GM12801 (cell line): ENCODE data around the gene CLRN2.

Experiments used
- TF ChIP-seq, protein P1 (sequence below): IDR thresholded peaks from one replicate; pipeline ENCODE4 v1.5.1; 2011; ENCODE audit warnings: control low read depth; ENCODE audit not compliant: insufficient read length; ENCODE audit errors: extremely low read depth

The CLRN2 gene

DNA sequence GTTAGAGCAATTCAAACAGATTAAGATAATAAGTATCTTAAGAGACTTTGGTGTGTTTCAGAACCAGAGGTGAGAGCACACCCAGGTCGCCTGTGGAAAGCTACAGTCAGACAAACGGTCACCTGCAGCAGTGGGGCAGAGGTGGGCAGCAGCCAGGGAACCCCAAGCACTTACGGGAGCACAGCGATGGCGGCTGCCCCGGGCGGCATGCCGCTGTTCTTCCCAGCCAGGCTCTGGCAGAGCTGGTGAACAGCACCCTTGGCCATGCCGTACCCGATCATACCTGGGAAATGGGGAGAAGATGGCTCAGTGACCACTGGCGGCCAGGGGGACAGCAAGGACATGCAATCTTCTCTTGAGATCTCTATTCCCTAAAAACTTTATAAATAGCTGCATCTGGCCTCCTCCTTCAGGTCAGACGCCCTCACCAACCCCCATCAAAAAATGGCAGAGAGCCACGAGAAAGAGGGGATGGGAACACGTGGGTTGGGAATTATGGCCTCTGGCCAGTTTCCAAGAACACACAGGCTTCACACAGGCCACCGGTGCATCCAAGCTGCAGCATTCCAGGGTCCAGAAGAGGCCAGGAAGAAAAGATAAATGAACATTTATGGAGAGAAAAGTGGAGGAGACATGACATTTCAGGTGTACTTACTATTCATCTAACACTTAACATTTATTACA, 22.8 kb upstream of the CLRN2 start:
- TF ChIP-seq, protein P1, sequence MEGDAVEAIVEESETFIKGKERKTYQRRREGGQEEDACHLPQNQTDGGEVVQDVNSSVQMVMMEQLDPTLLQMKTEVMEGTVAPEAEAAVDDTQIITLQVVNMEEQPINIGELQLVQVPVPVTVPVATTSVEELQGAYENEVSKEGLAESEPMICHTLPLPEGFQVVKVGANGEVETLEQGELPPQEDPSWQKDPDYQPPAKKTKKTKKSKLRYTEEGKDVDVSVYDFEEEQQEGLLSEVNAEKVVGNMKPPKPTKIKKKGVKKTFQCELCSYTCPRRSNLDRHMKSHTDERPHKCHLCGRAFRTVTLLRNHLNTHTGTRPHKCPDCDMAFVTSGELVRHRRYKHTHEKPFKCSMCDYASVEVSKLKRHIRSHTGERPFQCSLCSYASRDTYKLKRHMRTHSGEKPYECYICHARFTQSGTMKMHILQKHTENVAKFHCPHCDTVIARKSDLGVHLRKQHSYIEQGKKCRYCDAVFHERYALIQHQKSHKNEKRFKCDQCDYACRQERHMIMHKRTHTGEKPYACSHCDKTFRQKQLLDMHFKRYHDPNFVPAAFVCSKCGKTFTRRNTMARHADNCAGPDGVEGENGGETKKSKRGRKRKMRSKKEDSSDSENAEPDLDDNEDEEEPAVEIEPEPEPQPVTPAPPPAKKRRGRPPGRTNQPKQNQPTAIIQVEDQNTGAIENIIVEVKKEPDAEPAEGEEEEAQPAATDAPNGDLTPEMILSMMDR = no peak

DNA sequence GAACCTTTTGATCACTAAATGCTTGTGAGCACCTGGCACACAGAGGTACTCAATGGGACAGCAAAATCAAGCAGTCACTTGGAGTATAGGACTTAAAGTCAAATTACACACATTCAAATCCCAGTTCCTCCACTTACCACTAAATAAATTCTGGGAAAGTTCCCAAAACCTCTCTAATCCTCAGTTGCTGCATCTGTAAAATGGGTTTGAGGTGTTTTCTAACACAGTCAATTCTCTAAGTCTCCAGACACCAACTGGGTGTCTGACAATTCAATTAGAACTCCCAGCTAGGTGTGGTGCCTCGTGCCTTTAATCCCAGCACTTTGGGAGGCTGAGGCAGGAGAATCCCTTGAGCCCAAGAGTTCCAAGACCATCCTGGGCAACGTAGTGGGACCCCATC, 22.1 kb upstream of the CLRN2 start:
- TF ChIP-seq, protein P1 = no peak

DNA sequence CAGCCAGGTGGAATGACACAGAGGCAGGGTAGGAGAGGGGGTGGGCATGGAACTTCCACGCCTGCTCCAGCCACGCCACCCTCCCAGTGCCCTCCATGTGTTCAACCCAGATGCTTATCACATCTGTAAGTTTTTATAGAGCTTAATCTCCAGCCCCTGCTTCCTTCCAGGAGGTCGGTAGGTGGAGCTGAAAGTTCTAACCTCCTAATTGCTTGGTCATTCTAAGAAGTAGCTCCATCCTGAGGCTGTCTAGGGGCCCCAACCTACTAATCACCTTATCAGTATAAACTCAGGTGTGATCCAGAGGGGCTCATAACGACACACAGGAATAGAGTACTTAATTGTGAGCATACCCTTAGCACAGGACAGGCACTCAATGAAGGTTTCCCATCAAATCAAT, 21.3 kb upstream of the CLRN2 start:
- TF ChIP-seq, protein P1 = no peak

DNA sequence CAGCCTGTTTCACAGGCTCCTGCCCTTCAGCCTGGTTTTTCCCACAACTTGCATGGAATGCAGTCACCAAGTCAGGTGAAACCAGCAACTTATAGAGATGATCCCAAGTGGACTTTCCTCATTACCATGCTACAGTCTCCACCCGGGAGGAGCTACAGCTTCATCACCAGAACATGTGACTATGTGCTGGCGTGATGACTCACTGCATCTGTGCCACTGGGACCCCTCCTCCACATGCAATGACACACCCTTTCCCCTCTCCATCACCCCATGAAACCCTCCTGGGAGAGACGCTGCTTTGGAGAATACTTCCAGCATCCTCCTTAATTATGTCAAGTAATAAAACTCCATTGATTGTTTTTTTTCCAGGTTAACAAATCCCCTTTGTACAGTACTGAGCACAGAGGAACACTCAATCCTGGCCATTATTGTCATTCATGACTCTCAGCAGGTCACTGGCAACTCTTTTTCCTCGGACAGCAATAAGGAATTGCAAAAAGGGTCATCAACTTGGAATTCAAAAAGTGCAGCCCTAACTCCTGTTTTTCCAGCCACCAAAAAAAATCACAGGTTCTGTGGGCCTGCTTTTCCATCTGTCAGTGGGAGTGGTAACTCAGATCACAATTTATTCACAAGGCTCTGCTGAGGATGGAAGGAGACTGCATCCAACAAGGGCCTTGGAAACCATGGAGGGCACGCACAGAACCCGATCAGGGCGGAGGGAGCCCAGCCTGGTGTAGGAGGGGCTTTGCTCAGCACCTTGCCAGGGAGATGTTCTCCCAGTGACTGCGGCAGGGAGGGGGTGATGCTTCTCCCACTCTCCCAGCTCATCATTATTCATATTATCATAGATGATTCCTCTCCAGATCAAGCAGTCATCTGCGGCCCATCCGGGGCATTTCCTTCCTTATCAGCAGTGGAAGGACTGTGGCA, 20.4 kb upstream of the CLRN2 start:
- TF ChIP-seq, protein P1 = no peak

DNA sequence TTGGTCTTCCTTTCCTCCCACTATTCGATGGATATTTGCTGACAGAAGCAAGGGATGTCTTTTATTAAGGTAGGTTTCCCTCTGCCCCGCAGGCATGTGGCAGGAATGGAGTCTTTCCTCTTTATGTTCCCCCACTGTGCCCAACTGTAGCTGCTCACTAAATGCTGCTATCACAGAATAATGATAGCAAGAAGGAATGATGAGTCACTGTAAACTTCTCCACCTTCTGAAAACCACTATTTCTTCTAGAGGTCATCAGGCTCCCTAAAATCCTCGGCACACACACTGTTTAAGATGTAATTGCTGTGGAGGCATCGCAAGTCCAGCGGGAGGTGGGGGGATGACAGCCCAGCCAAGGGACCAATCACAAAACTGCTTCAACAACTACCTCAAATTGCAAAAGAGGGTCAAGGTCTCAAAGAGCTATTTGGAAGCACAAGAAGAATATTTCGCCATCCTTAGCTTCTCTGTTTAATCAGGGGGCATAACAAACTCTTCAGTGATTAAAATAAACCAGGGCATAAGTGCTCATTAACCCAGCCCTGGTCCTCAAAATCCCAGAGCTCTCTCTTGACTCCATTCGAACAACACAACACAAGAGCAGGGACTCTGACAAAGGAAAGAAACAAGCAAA, 17.0 kb upstream of the CLRN2 start:
- TF ChIP-seq, protein P1 = no peak

DNA sequence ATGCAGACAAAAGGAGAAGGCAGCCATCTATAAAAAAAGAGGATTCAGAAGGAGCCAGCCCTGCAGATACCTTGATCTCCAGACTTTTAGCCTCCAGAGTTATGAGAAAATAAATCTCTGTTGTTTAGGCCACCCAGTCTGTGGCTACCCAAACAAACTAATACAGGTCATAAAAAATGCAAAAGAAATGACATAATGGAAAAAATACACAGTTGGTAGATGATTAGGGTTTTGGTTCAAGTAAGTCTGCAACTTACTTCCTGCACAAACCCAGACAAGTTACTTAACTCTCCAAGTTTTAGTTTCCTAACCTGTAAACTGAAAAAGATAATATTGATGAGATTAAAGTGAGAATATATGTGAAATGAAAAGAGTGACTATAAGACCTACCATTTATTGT, 14.4 kb upstream of the CLRN2 start:
- TF ChIP-seq, protein P1 = no peak

DNA sequence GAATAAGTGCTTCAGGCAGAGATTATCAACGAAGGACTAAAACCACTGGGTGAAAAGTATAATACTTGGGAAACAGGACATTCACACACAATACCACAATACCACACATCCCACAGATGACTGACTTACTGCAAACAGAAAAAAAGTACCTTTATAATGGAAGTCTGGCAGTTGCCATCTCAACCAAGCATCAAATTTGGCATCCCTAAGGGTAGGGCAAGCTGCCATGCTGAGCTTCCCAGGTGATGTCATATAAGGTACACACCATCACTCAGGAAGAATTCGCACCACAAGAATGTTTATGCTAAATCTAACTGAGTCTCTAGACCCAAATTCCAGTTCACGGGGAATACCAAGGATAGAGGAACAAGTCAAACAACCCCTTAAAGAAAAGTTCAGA, 12.2 kb upstream of the CLRN2 start:
- TF ChIP-seq, protein P1 = no peak
